Left colon (tissue), 2 donors: Measurements from ENCODE around the gene TEX19. TPM values are rescaled to one million over a fixed set of nuclear protein-coding genes. Genes with fewer than 3 reads are reported as not detected.
"Not testable (repeated sequence)": the region's sequence is repeated elsewhere in the genome, so short reads cannot be mapped to it uniquely, and the experiment has no call there.

ENCODE experiments used
- ATAC-seq: fragments of 200-7000 bp; cut with Tn5 transposase; one replicate; pipeline ENCODE4 v1.9.1; 2020; ENCODE audit warnings: mild to moderate bottlenecking, moderate library complexity
- DNase-seq, 2 donors: peaks; one replicate each; pipeline ENCODE4 v3.0.0-alpha.2; 2020
- intact Hi-C, 2 donors: fragments of 100-400 bp; cut with DNase I in 1 of 2; cut with micrococcal nuclease in 1 of 2; formaldehyde crosslinking; loops; one replicate each; pipeline versions ENCODE4 v1.11.2 to v1.14.0; 2022; cut with DNase I, micrococcal nuclease
- total RNA-seq, 2 donors: library from RNA; stranded (reverse); fragmentation: NEBNext Ultra II Directional; extraction: Animal tissue kit (Norgen Biotek cat#: 25700); gene quantifications; one replicate each; pipeline ENCODE4 v1.2.1, GENCODE V29; 2021
- donor health status: DM: no; HTN: no; CAD: no.
- donor health status: DM: yes; HTN: yes; CAD: no.

TEX19 gene
- total RNA-seq, 2 donors from 2014 or later, result not detected

GRCh38 chr17:82331345-82331939 lies 27.6 kb upstream of the TEX19 start:
- peak; percentile 15 for ATAC-seq
- peak in 1 of 2 donors; percentile 65 for DNase-seq
- intact Hi-C loops, result no loop called here

DNA sequence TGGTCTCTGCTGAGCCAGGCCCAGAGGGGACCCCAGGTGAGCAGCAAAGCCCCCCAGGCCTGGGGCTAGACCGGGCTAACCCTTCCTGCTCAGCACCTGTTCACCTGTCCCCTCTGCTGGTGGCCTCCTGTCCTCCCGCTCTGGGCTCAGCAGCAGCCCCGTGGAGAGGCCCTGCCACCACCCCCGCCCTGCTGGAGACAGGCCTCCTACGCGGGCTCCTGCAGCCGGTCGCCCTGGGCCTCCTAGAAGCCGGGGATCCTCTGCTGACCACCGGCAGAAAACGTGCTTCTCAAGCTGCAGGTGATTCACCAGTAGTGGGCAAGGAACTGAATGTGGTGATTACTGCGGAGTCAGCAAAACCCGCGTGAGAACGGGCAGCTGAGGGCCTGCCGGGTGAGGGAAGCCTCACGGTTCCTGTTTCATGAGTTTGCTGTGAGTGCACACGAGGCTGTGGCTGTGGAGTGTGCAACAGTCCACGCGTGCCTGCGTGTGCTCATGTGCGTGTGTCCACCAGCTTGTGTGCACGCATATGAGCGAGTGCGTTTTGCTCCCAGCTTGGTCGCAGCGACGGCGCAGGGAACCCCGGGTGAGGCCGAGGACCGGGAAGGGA lies 26.3 kb upstream of the TEX19 start:
- peak in 1 of 2 donors; percentile 62 for DNase-seq
- intact Hi-C loops, result no loop called here

GRCh38 chr17:82333279-82334171 lies 25.5 kb upstream of the TEX19 start, which contains the start of gene SECTM1:
TSS of gene SECTM1 (minus strand) at chr17:82333766. CDS start at chr17:82327240, 6,526 bp downstream.
- intact Hi-C loops, result no loop called here
- ATAC-seq, result peak; percentile 29

More for the DNA sequence above, 26.3 kb upstream of the TEX19 start:
- ATAC-seq, result peak; percentile 8

DNA sequence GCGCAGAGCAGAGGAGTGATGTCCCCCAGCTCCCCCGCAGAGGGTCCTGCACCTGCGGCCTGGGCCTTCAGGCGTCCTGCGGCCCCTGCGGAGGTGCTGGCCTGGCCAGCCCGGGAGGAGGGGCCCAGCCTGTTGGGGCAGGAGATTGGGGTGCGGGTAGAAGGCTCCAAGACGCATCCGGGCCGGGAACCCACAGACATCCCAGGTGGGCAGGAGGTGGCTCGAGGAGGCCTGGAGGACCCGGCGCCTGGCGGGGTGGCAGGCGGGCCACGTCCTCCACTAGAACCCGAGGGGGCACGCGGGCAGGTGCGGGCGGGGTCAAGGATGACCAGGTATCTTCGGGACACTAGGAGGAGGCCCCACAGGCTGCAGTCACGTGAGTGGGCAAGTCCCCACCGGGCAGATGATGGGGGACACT lies 24.8 kb upstream of the TEX19 start:
- intact Hi-C loops, result no loop called here
- DNase-seq (no peak), ATAC-seq (no peak)

More at GRCh38 chr17:82333279-82334171, 25.5 kb upstream of the TEX19 start, which contains the start of gene SECTM1:
- DNase-seq, result peak in 1 of 2 donors; percentile 64

DNA sequence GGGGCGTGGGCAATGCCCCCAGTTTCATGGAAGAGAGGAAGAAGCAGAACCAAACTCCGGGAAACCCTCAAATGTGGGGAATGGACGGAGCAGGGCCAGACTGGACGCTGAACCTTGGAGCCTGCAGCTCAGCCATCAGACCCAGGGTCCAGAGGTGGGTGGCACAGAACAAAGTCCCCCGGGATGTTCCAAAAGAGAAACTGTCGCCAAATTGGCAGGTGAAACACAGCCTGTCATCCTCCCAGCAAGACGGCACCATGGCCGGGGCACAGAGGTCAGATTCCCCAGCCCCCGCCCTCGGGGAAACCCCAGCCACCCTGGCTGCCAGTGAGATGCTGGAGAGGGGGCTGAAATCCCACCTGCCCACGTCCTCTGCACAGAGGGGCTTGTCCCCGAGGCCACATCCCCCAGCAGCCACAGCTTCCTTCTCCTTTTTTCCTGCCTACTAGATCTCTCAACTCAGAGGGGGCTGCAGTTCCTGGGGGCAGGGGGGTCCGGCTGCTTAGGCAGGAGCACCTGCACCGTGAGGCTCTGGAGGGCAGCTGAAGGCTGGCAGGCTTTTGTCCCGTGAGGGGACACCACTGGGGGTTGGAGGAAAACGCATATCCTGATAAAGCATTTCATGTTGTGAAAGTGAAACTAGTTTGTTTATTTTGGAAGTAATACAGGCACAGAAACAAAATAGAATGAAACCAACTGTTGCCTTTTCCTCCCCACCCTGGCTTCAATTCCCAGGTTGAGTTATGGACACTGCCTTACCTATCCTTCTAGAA lies 24.2 kb upstream of the TEX19 start:
- DNase-seq (no peak), ATAC-seq (peak; percentile 5)
- intact Hi-C loops, result no loop called here

- intact Hi-C loops, result no loop called here
- ATAC-seq, result peak; percentile 82
- DNase-seq, result peak; percentile 66 to 77
Measured at GRCh38 chr17:82338858-82339633, 20.0 kb upstream of the TEX19 start.

DNA sequence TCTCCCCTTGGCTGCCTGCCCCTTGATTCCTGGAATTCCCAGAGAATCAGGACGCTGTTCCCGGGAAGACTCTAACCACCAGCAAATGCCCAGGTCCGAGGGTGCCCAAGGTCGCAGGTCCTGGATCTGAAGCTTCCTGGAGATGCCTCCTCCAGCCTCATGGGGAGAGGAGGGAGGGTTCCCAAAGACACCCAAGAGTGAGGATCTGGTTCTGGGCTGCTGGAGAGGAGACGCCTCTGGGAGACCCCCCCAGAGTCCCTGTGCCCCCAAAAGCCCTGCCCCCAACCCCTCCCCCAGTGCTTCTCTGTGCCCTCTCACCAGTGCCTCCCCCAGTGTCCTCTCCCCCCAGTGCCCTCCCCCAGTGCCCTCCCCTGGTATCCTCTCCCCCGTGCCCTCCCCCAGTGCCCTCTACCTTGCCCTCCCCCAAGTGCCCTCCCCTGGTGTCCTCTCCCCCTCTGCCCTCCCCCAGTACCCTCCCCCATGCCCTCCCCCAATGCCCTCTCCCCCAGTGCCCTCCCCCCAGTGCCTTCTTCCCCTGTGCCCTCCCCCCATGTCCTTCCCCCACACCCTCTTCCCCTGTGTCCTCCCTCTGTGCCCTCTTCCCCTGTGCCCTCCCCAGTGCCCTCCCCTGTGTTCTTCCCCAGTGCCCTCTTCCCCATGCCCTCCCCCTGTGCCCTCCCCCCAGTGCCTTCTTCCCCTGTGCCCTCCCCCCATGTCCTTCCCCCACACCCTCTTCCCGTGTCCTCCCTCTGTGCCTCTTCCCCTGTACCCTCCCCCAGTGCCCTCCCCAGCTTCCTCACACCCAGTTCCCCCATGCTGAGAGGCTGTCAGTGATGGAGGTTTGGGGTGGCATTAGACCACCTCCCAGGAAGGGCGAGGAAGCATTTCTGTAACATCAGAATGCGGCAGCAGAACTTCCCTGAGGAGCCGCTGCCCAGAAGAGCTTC lies 19.1 kb upstream of the TEX19 start:
- intact Hi-C loops, result no loop called here
- ATAC-seq, result peak; percentile 22
- no peak for DNase-seq

DNA sequence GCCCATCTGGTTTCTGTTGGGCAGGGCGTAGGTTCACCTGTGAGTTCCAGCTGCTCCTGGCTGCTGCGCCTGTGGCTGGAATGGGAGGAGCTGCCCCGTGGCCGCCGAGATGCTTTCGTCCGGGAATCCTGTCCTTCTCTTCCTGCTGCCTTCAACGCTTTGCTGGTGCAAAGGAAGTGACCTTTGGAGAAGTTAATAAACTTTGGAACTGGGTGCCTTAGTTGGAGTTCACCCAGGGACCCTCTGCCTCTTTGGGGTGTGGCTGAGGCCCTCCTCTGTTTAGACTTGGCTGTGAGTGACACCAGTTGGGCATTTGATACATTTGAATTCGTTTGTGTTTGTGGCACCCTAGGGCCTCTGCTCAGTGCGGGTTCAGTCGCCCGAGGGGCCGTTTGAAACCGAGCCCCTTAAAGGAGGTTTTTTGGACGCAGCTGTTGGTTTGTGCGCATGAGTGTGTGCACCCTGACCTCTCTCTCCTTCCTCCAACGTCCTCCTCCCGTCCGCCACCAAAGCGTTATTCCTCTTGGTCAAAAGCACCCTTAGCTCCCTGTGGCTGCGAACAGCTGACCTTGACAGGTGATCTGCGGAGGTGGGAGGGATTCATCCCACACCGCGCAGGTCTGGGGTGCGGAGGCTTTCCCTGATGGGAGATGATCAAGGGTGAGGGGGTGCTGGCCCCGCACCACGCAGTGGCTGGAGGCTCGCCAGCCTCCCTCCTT lies 16.5 kb upstream of the TEX19 start:
- ATAC-seq (no peak), DNase-seq (no peak)
- intact Hi-C loops, result no loop called here

DNA sequence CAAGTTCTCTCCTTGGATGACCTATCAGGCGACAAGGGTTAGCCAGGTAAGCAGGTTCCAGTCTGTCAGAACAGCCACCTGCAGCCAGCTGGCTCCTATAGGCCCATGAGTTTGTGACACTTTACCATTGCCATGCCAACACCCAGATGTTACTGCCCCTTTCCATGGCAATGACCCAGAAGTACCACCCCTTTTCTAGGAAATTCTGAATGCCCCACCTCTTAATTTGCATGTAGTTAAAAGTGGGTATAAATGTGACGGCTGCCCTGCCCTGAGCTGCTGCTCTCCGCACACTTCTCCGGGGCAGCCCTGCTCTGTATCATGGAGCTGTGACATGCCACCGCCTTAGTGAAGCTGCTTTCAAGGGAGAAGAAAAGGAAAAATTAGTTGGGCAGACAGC lies 15.5 kb upstream of the TEX19 start:
- ATAC-seq (no peak), DNase-seq (no peak)
- intact Hi-C loops, result no loop called here

GRCh38 chr17:82344175-82344907 lies 14.7 kb upstream of the TEX19 start:
- DNase-seq (peak in 1 of 2 donors; percentile 26), ATAC-seq (peak; percentile 38)
- intact Hi-C loops, result no loop called here

- intact Hi-C loops, result no loop called here
- DNase-seq (no peak), ATAC-seq (no peak)
Measured at GRCh38 chr17:82345151-82345976, 13.7 kb upstream of the TEX19 start.

GRCh38 chr17:82346342-82347300 lies 12.4 kb upstream of the TEX19 start:
- peak in 1 of 2 donors; percentile 39 for DNase-seq
- peak; percentile 64 for ATAC-seq
- intact Hi-C loops, result no loop called here

DNA sequence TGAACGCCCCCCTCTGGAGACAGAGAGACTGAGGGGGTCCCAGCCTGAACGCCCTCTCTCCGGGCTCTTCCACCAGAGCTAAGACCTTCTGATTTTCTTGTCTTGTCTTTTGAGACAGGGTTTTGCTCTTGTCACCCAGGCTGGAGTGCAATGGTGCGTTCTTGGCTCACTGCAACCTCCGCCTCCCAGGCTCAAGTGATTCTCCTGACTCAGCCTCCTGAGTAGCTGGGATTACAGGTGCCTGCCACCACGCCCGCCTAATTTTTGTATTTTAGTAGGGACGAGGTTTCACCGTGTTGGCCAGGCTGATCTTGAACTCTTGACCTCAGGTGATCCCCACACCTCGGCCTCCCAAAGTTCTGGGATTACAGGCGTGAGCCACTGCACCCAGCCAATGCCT lies 11.1 kb upstream of the TEX19 start:
- intact Hi-C loops, ATAC-seq: not testable (repeated sequence)

GRCh38 chr17:82348434-82348833 lies 10.6 kb upstream of the TEX19 start:
- intact Hi-C loops, result no loop called here
- DNase-seq (no peak), ATAC-seq (no peak)

More for the DNA sequence above, 11.1 kb upstream of the TEX19 start:
- not testable (repeated sequence) for DNase-seq
